ENCODE results near the gene FKTN.

The FKTN gene

GRCh38 chr9:105633411-105633810, 75.5 kb downstream of the FKTN start:
- no peak for DNase-seq

DNA sequence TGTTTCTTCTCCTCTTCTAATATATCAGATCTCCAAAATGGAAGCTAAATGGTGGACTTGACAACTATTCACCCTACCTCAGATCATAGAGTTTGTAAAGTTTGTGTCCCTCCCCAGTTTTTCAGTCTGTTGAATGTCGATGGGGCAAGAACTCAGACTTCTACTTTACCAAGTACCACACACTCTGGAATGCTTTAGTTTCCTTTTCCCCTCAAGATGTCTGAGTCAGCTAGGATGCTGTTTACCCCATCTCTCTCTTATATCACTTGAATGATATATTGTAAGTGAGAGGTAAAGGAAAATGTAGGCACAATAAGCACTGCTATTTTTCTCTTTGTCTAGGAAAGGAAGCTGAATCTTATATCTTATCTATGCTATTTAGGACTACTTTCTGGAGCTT, 78.4 kb downstream of the FKTN start:
- DNase-seq, result no peak

DNA sequence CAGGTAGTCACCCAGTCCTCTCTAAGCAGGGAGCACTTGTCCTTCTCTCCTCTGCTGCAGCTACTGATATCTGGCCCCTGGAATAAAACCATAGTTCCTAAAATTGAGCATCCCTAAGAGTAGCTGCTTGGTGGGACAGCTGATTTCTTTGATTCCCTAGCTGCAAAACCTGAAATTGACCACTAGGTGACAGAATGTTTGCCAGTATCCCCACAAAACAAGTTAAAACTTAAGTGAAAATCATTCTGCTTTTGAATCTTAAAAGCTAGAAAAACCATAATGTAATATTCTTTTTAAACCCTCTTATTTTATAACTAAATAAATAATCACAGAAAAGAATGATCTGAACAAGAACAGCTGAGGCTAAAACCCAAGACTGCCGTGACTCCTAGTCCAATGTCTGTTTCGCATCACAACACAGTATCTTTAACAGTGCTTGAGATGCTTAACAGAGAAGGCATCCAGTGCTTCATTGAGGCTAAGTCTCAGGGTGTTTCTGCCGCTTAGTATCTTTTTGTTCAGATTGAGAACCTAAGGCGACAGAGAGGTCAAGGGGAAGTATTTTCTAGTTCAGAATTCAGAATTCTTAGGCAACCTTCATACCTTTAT, 80.0 kb downstream of the FKTN start:
- DNase-seq, result no peak

DNA sequence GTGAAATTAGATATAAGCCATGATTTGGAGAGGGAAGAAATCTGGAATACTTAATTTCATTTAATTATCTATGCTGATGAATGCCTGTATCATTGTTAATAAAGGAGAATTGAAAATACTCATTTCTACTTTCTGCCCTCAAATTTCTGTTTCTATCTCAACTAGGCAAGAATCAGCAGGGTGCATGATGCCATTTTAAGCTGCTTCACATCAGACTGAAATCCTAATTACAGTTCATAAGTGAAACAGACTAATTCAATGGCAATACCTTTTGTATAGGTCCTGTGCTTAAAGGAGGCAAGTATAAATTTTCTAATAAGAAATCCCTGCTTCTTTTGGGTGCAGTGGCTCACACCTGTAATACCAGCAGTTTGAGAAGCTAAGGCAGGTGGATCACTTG, 82.0 kb downstream of the FKTN start:
- DNase-seq, result no peak

GRCh38 chr9:105643795-105644194, 85.9 kb downstream of the FKTN start:
- no peak for DNase-seq

DNA sequence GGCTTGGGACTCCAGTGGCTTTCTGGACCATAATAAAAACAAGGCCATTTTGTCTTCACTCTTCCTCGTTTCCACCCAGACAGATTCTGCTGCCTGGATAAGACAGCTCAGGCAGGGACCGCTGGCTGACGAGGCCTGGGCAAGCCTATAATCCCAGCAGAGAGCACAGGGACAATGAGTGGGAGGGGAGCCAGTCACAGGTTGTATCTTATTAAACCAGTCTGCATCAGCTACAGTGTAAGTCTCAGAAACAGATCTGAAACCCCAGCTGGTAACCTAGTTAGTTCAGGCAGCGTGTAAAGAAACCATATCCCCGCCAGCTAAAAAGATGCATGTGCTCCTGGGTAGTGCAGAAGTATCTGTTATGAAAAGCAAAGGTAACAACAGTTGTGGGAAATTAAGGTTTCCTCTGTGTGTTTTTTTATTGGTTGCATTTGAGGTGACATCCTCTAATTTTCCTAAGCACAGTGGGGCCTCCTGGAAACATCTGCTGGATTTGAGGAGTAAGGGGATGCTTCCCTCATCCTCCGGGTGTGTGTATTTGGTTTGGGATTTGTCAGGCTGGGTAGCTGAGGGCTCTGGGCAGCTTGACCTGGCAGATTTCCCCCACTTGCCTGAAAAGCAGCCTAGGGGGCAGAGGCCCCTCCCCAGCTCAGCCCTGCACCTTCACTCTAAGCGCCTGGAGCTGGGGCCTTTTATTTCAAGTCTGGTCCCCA, 89.1 kb downstream of the FKTN start:
- DNase-seq, result no peak

DNA sequence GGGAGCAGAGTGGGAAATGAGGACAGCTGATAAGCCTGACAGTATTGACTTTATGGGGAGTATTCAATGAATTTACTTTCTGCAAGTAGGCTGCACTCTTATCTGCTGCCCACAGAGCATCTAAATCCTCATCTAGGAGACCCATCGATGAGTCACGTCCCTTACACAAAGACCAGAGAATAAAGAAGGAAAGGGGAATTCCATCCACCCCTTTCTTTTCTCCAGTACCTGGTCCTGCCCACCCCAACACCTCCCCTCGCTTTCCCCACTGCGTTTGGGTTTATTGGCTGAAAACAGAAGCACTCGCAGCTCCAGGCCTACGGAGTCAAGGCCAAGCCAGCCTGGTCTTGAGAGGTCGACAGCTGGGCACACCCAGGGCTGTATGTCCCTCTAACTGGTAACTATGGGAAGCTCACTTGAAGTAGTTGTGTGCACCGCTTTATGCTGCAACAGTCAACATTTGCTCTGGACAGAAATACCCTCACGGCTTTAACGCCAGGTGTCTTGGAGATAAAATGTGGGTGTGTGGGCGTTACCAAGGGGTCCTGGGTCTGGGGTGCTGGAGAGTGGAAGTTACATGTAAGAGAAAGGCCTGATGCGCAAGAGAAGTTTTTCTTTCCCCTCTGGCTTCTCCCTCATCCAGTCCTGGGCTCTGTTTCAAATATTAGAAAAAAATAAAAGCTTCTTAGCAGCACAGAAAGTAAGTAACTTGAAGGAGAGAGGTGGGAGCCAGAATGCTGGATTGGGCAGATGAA, 89.8 kb downstream of the FKTN start:
- no peak for DNase-seq

GRCh38 chr9:105651806-105652205, 93.9 kb downstream of the FKTN start:
- DNase-seq, result no peak

DNA sequence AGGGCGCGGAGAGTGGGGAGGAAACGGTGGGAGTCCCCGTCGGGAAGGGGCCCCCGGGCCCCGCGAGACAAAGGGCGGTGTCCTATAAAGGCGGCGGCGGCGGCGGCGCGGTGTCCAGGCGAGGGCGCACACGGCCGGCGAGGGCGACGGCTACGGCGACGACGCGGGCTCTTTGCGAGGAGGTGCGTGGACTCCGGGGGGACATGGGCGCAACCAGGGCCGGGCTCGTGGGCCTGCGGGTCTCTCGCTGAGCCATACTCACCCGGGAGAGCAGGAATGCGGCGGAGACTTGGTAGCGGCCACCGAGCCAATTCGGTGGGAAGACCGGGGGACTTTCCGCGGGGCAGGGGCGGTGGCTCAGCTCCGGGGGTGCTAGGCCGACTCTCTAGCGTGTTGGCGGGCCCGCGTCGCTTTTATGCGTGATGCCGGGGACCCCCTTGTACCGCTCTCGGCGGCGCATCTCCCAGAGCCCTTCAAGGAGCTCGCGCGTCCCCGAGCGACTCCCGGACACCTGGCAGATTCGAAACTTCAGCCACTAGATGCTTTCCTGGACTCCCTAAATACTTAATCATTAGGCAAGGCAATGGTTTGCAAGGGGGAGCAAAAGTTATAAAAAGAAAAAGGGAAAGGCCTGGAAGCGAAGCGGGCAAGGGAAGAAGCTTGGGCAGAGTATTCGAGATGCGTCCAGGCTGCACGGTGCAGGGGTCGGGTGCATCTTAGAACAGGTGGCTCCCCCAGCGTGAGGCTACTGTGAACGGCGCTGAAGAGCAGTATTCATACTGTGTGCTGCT, 98.4 kb downstream of the FKTN start:
- no peak for DNase-seq

- no peak for DNase-seq
Measured at GRCh38 chr9:105658351-105658750, 100.4 kb downstream of the FKTN start.

DNA sequence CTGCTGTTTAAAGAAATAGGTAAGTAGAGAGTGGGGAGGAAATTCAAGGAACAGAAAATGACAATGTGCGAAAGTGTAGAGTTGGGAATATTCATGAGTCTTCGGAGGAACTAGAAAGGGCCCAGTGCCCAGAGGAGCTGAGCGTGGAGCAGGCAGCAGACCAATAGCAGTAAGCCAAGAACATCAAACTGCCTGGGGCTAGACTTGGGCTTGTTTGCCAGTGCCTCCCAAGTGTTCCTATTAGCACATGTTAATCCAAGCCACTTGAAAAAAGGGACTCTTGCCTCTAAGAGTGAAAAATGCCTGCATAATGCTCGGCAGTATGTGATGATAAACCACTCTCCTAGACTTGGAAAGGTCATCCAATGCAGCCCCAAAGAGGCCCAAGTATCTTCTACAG, 103.1 kb downstream of the FKTN start:
- DNase-seq, result no peak

GRCh38 chr9:105662184-105663104, 104.5 kb downstream of the FKTN start, which contains the start of gene TAL2:
Gene TAL2 (plus strand): TSS chr9:105662457. CDS start chr9:105662497, 40 bp downstream.
- DNase-seq, result no peak

DNA sequence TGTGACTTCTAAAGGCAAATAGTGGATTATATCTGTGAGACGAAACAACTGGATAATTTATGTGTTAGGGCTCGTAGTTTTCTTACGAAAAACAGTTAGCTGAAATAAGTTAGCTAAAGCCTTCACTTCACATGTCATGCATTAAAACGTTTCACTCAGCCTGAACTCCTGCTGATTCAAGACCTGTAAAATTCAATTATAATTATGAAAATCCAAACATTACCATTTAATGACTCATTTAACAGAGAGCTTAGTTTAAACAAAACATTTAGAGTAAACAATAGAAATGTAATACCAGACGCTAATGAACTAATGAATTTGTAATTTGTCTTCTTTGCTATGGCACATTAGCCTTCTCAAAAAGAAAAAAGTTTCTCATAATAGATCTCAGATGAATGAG, 106.0 kb downstream of the FKTN start:
- DNase-seq, result no peak

DNA sequence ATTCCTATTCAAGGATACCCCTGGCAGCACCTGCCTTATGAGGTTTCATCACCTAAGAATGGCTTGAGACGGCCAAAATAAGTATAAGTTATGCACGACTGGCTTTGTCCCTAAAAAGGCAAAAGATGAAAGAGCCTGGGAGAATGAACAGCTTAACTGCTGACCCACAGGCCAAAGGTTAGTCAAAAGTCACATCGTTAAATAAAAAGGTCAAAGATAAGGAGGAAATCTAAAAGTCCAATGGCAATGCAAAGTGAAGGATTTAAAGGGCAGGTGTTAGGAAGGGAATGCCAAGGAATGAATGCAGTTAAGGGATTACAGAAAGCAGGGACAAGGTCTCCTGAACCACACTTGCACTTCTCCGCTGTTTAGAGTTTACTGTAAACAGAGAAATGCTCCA, 109.9 kb downstream of the FKTN start:
- no peak for DNase-seq

GRCh38 chr9:105670315-105670714, 112.4 kb downstream of the FKTN start:
- no peak for DNase-seq

DNA sequence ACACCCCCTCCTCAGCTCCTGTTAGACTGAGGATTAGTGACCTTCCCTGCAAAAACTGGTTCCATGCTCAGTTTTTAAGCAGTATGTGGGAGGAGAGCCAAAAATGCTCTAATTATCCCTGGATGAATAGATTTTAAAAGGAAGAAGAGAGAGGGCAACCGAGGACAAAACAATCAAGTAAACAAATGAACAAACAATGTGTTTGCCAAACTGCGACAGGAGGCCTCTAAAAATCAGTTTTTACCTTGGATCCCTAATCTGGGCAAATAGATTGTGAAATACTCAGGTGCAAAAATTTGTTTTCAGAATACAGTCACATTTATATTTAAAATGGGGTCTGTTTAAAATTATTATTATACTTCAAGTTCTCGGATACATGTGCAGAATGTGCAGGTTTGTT, 112.8 kb downstream of the FKTN start:
- no peak for DNase-seq

DNA sequence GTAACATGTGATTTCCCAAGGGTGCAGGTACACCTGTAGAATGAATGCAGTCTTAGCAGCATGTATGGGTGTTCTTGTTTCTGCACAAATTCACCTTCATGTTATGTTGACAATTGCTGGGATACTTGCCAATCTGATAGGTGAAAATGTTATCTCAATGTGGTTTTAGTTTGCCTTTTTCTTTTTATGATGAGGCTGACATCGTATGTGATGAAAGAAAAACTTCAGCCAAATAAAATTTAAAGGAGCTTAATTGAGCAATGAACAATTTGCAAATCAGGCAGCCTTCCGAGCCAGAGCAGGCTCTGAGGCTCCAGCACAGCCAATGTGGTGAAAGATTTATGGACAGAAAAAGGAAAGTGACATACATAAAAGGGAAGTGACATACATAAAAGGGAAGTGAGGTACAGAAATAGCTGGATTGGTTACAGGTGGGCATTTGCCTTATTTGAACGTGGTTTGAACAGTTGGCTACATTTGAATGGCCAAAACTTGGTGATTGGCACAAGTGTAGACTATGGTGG, 114.8 kb downstream of the FKTN start:
- no peak for DNase-seq

DNA sequence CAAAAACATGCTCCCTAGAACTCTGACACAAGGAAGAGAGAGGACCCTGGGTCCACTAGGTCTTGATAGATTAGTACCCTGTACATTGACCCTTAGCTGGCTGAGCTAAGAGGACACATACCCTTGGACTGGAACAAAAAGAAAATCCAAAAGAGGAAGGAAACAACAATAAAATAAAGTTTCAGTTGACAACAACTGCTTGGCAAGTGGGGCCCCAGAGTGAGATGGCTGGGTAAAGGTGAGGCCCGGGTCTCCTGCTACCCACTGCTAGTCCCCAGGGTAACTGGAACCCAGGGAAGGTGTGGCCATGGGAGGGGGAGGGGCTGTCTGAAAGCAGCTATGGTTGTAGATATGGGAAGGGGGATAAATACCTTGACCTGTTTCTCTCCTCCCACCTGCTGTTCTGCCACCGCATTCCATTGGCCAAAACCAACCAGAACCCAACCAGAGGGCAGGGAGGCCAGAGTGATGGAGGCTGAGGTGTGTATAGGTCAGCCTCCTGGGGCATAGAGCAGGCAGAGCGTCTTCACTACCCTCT, 116.0 kb downstream of the FKTN start:
- no peak for DNase-seq

- no peak for DNase-seq
Measured at GRCh38 chr9:105676351-105676923, 118.5 kb downstream of the FKTN start.

- DNase-seq, result no peak
Measured at GRCh38 chr9:105678163-105678562, 120.2 kb downstream of the FKTN start.

DNA sequence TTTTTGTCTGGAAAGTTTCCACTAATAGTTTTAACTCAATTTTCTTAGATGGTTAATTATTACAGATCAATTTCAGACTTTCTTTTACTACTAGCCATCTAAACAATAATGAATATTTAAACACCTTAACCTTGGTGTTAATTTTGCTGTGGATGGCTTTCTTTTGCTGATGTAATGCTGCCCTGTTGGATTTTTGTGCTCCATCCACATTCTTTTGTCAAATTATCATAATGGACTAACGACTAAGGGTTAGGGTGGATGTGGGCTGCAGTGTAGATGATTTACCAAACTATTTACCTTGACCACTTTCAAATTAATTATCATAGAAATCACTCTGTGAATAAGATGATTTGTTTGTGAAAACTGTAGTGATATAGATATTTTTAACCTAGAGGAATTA, 120.8 kb downstream of the FKTN start:
- DNase-seq, result no peak
